Adrenal gland (tissue), 12 donors: Measurements from ENCODE around the gene CCDC180. TPM values are rescaled to one million over a fixed set of nuclear protein-coding genes. Genes with fewer than 3 reads are reported as not detected.

Experiments used
- DNase-seq, 7 donors: peaks; one replicate each; pipeline ENCODE4 v3.0.0-alpha.2; 2019 to 2020
- H3K27ac ChIP-seq, 5 donors: fragments of 200-600 bp; sonication (generic) in 4 of 5; 1 replicate in 3 of 5; 2 replicates in 2 of 5; pipeline versions ENCODE4 v1.5.1 to v1.8.0; 2016 to 2020; ENCODE audit warnings: mild to moderate bottlenecking in 1 of 5
- H3K27me3 ChIP-seq: fragments of 200-600 bp; 2 replicates; pipeline ENCODE4 v1.8.0; 2021
- H3K36me3 ChIP-seq, 2 donors: fragments of 200-600 bp; replicated peaks in 1 of 2; 1 replicate in 1 of 2; 2 replicates in 1 of 2; pipeline versions ENCODE4 v1.5.1 to v1.8.0; 2018 to 2022
- H3K4me1 ChIP-seq, 2 donors: fragments of 200-600 bp; replicated peaks in 1 of 2; 1 replicate in 1 of 2; 2 replicates in 1 of 2; pipeline versions ENCODE4 v1.5.1 to v1.8.0; 2018 to 2021
- H3K4me3 ChIP-seq, 4 donors: fragments of 200-600 bp; sonication (generic) in 3 of 4; one replicate each; pipeline ENCODE4 v1.5.1; 2016 to 2018
- H3K9me3 ChIP-seq, 3 donors: fragments of 200-600 bp; sonication (generic) in 1 of 3; replicated peaks in 1 of 3; 1 replicate in 2 of 3; 2 replicates in 1 of 3; pipeline versions ENCODE4 v1.5.1 to v1.8.0; 2016 to 2021
- POLR2A ChIP-seq, 2 donors: fragments of 450-650 bp; IDR thresholded peaks; one replicate each; pipeline ENCODE4 v1.6.1; 2017; ENCODE audit warnings: antibody characterized with exemption in 2 of 2, mild to moderate bottlenecking in 2 of 2, moderate library complexity in 1 of 2
- WGBS, 4 donors: extraction: QIAGEN DNeasy Blood & Tissue Kit in 2 of 4; methylation state at CpG; one replicate each; pipeline versions ENCODE4 v1.1.5 to v1.1.7; 2013 to 2017; 5-methylcytosine and 5-hydroxymethylcytosine counted together
- intact Hi-C, 2 donors: fragments of 100-400 bp; cut with DNase I; formaldehyde crosslinking; loops; one replicate each; pipeline versions ENCODE4 v1.14.1 to v1.15.0; 2022 to 2023
- polyA plus RNA-seq, 3 donors: library from polyadenylated mRNA; stranded (reverse); fragments of 200-250 nt in 2 of 3; fragments of 350-450 nt in 1 of 3; fragmentation: Illumina TruSeq in 1 of 3; extraction: RNeasy Lipid Tissue Mini Kit (QIAGEN cat#74804) in 1 of 3; gene quantifications; one replicate each; pipeline ENCODE4 v1.2.3, GENCODE V29; 2013 to 2014
- total RNA-seq, 9 donors: library from RNA; depleted of rRNA in 4 of 9; stranded (reverse); fragments of >200 nt in 4 of 9; fragments of 120-200 nt in 1 of 9; fragmentation: NEBNext Ultra II Directional in 1 of 9; extraction: Animal tissue kit (Norgen Biotek cat#: 25700) in 1 of 9; gene quantifications; one replicate each; pipeline versions ENCODE4 v1.1.0 to v1.2.4, GENCODE V29; 2013 to 2023
- TF ChIP-seq, protein P1 (sequence below), 6 experiments: fragments of 450-650 bp in 4 of 6; fragments of 200-600 bp in 2 of 6; sonication (generic) in 1 of 6; IDR thresholded peaks; 1 replicate in 5 of 6; 2 replicates in 1 of 6; pipeline versions ENCODE4 v1.5.1 to v1.8.0; 2016 to 2021; ENCODE audit warnings: antibody characterized with exemption in 6 of 6, mild to moderate bottlenecking in 2 of 6, moderate library complexity in 1 of 6
- donor health status: healthy with polysubstance abuse.
- donor health status: Bipolar disorder and iron deficiency.
- donor health status: DM: yes; HTN: yes; CAD: no.
- donor health status: DM: no; HTN: no; CAD: no.
- donor health status: DM: no; HTN: no; CAD: no.
- donor health status: DM: yes; HTN: yes; CAD: no.

CCDC180 gene
- total and polyA plus RNA-seq, 12 donors, result 1.2 to 18.4 (median 5.8) TPM

DNA sequence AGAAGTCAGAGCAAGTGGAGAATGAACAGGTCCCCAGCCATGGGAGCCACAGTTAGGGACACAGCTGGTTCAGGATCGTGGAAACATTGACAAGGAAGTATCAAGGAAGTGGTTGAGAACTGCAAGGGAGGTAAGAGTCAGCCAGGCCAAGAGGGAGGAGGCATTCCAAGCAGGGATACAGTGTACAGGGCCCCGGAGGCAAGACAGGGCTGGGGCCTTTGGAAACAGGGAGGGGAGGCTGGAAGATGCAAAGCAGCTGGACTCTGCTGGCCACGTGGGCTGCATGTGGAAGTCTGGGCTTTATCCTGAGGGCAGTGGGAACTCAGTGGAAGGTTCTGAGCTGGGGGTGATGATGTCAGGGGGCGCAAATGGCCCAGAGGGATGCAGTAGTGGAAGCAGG, 14.2 kb downstream of the CCDC180 start:
- 65 to 87% (median 83%) methylated on average over 4 of the region's 4 CpGs for WGBS, 4 donors
- Histone ChIP-seq H3K4me1 (no peaks in the 10 kb centered on the region), H3K4me3 (no peak overlapping the region), H3K27ac (no peak overlapping the region), H3K36me3 (peaks cover 0 to 7% of the 10 kb centered on the region in 2 donors), H3K9me3 (no peaks in the 10 kb centered on the region), H3K27me3 (no peaks in the 10 kb centered on the region)
- TF ChIP-seq POLR2A (IDR thresholded peaks at IDR 0.05), result no peak
- TF ChIP-seq, protein P1, sequence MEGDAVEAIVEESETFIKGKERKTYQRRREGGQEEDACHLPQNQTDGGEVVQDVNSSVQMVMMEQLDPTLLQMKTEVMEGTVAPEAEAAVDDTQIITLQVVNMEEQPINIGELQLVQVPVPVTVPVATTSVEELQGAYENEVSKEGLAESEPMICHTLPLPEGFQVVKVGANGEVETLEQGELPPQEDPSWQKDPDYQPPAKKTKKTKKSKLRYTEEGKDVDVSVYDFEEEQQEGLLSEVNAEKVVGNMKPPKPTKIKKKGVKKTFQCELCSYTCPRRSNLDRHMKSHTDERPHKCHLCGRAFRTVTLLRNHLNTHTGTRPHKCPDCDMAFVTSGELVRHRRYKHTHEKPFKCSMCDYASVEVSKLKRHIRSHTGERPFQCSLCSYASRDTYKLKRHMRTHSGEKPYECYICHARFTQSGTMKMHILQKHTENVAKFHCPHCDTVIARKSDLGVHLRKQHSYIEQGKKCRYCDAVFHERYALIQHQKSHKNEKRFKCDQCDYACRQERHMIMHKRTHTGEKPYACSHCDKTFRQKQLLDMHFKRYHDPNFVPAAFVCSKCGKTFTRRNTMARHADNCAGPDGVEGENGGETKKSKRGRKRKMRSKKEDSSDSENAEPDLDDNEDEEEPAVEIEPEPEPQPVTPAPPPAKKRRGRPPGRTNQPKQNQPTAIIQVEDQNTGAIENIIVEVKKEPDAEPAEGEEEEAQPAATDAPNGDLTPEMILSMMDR (IDR thresholded peaks at IDR 0.05), result no peak
- intact Hi-C loops, result no loop called here
- no peak for DNase-seq

DNA sequence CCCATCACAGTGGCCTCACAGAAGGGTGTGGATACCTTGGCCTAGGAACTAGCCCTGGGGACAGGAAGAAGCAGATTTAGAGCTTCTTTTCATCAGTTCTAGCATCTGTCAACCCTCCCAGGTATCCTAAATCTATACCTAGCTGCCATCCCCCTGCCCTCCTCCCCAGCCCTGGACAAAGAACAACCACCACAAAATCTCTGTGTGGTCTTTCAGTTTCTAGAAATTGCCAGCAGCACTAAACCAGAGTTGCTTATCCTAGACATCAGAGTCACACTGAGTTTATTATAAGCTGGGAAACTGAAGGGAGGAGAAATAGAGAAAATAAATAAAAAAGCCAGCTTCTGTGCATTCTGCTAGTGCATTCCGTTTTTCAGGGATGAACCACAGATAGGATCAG, 14.6 kb downstream of the CCDC180 start:
- DNase-seq, result no peak
- Histone ChIP-seq H3K4me1 (no peaks in the 10 kb centered on the region), H3K9me3 (no peaks in the 10 kb centered on the region), H3K27me3 (no peaks in the 10 kb centered on the region), H3K4me3 (no peak overlapping the region), H3K36me3 (peaks cover 0 to 7% of the 10 kb centered on the region in 2 donors), H3K27ac (no peak overlapping the region)
- TF ChIP-seq, protein P1 (IDR thresholded peaks at IDR 0.05), result no peak
- TF ChIP-seq POLR2A (IDR thresholded peaks at IDR 0.05), result no peak
- 76 to 89% (median 84%) methylated on average over 1 of the region's 1 CpG for WGBS, 4 donors
- intact Hi-C loops, result no loop called here

DNA sequence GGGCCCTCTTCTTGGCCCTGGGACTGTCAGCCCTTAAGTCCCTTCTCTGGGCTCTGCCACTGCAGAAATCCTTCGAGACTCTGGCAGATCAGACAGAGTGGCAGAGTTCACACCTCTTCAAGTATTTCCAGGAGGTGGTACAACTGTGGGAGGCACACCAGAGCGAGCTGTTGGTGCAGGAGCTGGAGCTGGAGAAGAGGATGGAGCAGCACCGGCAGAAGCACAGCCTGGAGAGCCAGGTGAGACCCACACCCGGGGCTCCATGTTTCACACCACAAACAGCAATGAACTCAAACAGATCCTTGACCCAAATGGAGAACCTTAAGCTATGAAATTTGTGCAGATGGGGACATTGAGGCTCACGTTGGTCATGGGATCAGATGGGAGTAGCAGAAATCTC, 17.5 kb downstream of the CCDC180 start:
- H3K4me1 ChIP-seq, result no peaks in the 10 kb centered on the region
- no peaks in the 10 kb centered on the region for H3K27me3 ChIP-seq
- DNase-seq, result no peak
- intact Hi-C loops, result no loop called here
- 95 to 96% (median 95%) methylated on average over 5 of the region's 5 CpGs for WGBS, 4 donors
- no peak overlapping the region for H3K4me3 ChIP-seq
- H3K36me3 ChIP-seq, result peaks cover 0 to 7% of the 10 kb centered on the region in 2 donors
- H3K9me3 ChIP-seq, result no peaks in the 10 kb centered on the region
- H3K27ac ChIP-seq, result no peak overlapping the region
- TF ChIP-seq, protein P1 (IDR thresholded peaks at IDR 0.05), result no peak
- no peak for TF ChIP-seq POLR2A (IDR thresholded peaks at IDR 0.05)

DNA sequence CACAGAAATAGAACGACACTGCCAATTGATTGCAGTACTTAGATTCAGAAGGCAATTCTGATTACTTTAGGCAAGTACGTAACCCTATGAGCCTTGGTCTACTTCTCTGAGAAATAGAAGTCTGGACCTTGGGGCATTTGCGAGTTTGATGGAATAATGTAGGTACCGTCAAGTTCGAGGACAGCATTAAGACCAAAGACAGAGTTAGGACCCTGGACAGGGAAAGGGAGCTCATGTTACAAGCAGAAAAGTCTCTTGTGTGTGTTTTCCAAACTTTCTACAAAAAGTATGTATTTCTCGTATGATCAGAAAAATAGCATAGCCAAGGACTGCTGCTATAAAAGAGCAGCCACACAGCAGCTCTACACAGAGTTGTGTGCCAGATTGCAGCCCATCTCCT, 20.1 kb downstream of the CCDC180 start:
- Histone ChIP-seq H3K9me3 (no peaks in the 10 kb centered on the region), H3K27ac (no peak overlapping the region), H3K36me3 (peaks cover 0 to 6% of the 10 kb centered on the region in 2 donors), H3K27me3 (no peaks in the 10 kb centered on the region), H3K4me1 (no peaks in the 10 kb centered on the region), H3K4me3 (no peak overlapping the region)
- 84 to 97% (median 88%) methylated on average over 6 of the region's 6 CpGs for WGBS, 4 donors
- no peak for TF ChIP-seq POLR2A (IDR thresholded peaks at IDR 0.05)
- TF ChIP-seq, protein P1 (IDR thresholded peaks at IDR 0.05), result no peak
- no peak for DNase-seq
- intact Hi-C loops, result no loop called here
